ENCODE data around the gene LDLRAP1. TPM values are rescaled to one million over a fixed set of nuclear protein-coding genes. Genes with fewer than 3 reads are reported as not detected.

Gene LDLRAP1
- total RNA-seq, 4 donors from 2014 or later: 25.1 to 40.9 (median 34.4) TPM

DNA sequence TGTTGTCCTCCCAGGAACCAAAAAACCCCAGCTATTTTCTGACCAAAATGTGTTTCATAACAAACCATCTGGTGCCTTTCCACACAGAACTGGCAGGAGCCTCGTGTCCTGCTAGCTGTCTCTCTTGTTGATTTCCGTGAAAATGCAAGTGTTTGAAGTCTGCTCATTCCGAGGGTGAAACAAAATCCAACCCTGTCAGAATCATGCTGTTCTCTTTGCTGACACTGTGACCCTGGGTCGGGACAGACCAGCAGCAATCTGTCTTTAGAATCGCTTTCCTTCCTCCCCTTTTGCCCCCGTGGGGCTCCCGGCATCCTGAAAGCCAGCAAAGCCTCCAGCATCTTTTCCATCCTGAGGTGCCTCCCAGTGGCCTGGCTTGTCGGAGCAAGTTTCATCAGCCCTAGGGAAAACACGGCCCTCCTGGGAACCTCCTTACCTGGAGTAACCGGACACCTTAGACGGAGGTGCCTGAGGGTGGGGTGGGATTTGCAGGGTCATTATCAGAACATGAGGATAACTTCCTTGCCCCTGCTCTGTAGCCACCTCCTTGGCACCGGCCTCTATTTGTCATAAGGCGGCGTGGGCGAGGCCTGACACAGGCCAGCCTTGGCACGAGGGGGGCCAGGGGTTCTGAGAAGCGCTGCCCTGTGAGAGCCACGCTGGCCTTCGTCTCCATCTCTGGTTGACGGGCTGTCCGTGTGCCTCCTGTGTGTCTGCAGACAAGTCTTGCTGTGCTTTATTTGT lies 24.9 kb downstream of the LDLRAP1 start:
- 63 to 68% methylated on average over 19 to 21 of the region's 21 CpGs for WGBS, 2 donors
- peaks cover 5 to 21% of the 10 kb centered on the region in 2 donors for H3K36me3 ChIP-seq
- TF ChIP-seq, protein P1, sequence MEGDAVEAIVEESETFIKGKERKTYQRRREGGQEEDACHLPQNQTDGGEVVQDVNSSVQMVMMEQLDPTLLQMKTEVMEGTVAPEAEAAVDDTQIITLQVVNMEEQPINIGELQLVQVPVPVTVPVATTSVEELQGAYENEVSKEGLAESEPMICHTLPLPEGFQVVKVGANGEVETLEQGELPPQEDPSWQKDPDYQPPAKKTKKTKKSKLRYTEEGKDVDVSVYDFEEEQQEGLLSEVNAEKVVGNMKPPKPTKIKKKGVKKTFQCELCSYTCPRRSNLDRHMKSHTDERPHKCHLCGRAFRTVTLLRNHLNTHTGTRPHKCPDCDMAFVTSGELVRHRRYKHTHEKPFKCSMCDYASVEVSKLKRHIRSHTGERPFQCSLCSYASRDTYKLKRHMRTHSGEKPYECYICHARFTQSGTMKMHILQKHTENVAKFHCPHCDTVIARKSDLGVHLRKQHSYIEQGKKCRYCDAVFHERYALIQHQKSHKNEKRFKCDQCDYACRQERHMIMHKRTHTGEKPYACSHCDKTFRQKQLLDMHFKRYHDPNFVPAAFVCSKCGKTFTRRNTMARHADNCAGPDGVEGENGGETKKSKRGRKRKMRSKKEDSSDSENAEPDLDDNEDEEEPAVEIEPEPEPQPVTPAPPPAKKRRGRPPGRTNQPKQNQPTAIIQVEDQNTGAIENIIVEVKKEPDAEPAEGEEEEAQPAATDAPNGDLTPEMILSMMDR (IDR thresholded peaks at IDR 0.05): no peak
- TF ChIP-seq POLR2A (IDR thresholded peaks at IDR 0.05): no peak
- H3K27ac ChIP-seq: no peak overlapping the region
- no peak overlapping the region for H3K4me3 ChIP-seq (replicated peaks in 1 of 3)
- no peak for DNase-seq
- intact Hi-C loops (cut with DNase I): no loop called here
- H3K27me3 ChIP-seq: no peaks in the 10 kb centered on the region
- H3K9me3 ChIP-seq: no peaks in the 10 kb centered on the region
- H3K4me1 ChIP-seq: peaks cover 0 to 9% of the 10 kb centered on the region in 2 donors

DNA sequence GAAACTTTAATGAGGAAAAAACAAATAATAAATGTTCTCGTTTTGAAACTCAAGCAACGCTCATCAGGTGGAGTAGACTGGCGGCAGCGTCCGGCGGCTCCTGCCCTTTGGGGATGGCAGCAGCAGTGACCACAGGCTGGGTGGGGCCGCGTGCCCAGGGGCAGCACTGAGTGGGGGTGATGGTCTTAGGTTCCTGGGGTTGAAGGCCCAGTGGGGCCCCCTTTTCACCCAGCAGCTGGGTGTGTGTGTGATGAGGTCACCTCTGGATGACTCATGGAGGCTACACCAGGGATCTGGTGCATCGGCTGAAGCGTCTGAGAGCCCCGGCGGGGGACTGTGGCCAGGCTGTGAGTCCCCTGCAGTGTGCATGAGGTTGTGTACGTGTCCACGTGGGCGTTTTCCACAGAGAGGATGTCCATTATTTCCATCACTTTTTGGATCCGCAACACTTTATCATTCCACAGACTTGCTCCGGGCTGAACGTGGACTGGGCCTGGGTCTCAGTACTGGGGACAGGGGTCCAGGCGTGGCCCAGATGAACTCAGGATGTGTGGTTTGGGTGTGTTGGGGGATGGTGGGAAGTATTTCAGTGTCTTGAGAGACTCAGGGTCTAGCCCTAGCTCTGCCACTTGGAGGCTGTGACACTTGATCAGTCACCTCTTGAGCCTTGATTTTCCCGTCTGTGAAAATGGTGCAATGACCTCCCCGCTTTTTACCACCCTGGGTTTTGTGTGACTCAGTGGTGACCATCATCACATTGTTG lies 25.6 kb downstream of the LDLRAP1 start:
- DNase-seq: no peak

DNA sequence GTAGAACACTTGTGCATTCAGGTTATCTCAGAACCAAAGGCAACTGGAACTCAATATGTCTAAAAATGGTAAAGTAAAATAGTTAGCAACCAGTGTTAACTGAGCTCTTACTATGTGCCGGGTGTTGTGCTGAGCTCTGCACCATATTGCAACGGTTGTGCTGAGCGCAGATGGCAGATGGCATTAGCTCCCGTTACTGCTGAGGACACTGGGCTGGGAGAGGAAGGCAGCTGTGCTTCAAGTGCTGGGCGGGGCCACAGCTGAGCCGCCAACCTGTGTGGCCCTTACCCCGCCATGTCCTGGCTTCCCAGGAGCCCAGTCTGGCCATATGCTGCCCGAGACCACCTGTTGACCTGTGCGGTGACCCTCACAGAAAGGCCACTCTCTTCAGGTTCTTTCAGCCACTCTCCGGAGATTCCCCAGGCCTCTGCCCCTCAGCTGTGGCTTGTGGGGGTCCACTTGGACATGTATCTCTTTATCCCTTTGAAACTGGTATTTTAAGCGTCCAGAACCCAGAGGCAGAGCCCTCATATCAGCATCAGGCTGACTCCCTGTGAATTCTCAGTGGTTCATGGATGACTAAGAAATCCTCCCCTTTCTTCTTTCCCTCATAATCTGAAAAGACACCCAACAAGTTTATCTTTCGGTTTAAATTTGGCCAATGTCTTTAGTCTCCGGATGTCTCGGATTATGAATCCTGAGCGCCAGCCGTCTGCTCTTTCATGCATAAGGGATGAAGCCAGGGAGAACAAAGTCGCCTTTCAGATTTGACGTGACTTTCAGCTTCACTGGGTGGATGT lies 26.4 kb downstream of the LDLRAP1 start:
- Histone ChIP-seq H3K27me3 (no peaks in the 10 kb centered on the region), H3K4me3 (replicated peaks in 1 of 3) (no peak overlapping the region), H3K27ac (no peak overlapping the region), H3K36me3 (peaks cover 0 to 14% of the 10 kb centered on the region in 2 donors), H3K9me3 (no peaks in the 10 kb centered on the region), H3K4me1 (peaks cover 0 to 9% of the 10 kb centered on the region in 2 donors)
- 84 to 85% methylated on average over 15 to 18 of the region's 18 CpGs for WGBS, 2 donors
- DNase-seq: no peak
- TF ChIP-seq POLR2A (IDR thresholded peaks at IDR 0.05): no peak
- TF ChIP-seq, protein P1 (IDR thresholded peaks at IDR 0.05): no peak
- intact Hi-C loops (cut with DNase I): no loop called here

More for the DNA sequence above, 25.6 kb downstream of the LDLRAP1 start:
- no peak overlapping the region for H3K4me3 ChIP-seq (replicated peaks in 1 of 3)
- TF ChIP-seq POLR2A (IDR thresholded peaks at IDR 0.05): no peak
- TF ChIP-seq, protein P1 (IDR thresholded peaks at IDR 0.05): no peak
- no peaks in the 10 kb centered on the region for H3K9me3 ChIP-seq
- peaks cover under 1 to 14% of the 10 kb centered on the region in 2 donors for H3K36me3 ChIP-seq
- WGBS, 2 donors: 87 to 89% methylated on average over 13 to 20 of the region's 21 CpGs
- intact Hi-C loops (cut with DNase I): no loop called here
- H3K27me3 ChIP-seq: no peaks in the 10 kb centered on the region
- peaks cover 0 to 9% of the 10 kb centered on the region in 2 donors for H3K4me1 ChIP-seq
- no peak overlapping the region for H3K27ac ChIP-seq

DNA sequence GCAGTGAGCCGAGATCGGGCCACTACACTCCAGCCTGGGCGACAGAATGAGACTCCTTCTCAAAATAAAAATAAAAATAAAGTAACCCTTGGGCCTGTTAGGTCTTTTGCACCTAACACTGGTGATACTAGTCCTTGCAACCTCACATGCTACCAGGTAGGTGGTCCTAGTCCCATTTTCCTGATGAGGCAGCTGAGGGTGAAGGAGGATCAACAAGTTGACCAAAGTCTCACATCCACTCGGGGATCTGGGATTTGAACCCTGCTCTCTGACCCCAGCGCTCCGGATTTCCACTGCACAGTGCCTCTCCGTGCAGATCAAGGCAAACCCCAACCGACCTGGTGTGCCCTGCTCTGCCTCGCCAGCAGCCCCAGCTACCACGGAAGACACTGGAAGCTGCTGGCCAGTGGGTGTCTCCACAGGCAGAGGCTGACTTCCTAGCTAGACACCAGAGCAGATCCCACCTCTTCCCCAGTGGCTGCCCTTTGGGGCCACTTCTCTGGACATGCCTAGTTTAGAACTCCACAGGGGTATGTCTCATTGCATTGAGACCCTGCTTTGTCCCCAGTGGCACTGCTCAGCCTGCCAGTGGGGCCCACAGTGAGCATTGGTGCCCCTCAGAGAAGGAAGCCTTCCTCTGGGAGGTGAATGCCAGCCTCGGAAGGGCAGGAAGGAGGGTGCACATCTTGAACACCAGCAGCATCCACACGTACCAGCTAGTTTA lies 27.6 kb downstream of the LDLRAP1 start:
- H3K36me3 ChIP-seq: peaks cover 0 to 7% of the 10 kb centered on the region in 2 donors
- no peak overlapping the region for H3K4me3 ChIP-seq (replicated peaks in 1 of 3)
- H3K9me3 ChIP-seq: no peaks in the 10 kb centered on the region
- H3K27ac ChIP-seq: no peak overlapping the region
- peaks cover 0 to 9% of the 10 kb centered on the region in 2 donors for H3K4me1 ChIP-seq
- TF ChIP-seq POLR2A (IDR thresholded peaks at IDR 0.05): no peak
- TF ChIP-seq, protein P1 (IDR thresholded peaks at IDR 0.05): no peak
- intact Hi-C loops (cut with DNase I): no loop called here
- H3K27me3 ChIP-seq: no peaks in the 10 kb centered on the region
- WGBS, 2 donors: 79 to 86% methylated on average over 6 to 12 of the region's 12 CpGs
- DNase-seq: no peak

Data from thyroid gland (tissue), 4 donors.